ENCODE results near the gene POLR3A. TPM values are rescaled to one million over a fixed set of nuclear protein-coding genes. Genes with fewer than 3 reads are reported as not detected.

POLR3A gene
- total RNA-seq, 1 experiment from 2014 or later = 97.2 TPM

GRCh38 chr10:77969114-77969513 lies 60.2 kb downstream of the POLR3A start:
- no TSS peak for BruUV-seq (replicated peaks)
- no peaks in the 10 kb centered on the region for H3K36me3 ChIP-seq (ENCODE audit: low read depth, low read length)
- H3F3A ChIP-seq (ENCODE audit: low read length, unreplicated experiment) = peaks cover 4% of the 10 kb centered on the region
- no peak overlapping the region for H2AFZ ChIP-seq (ENCODE audit: low read length)
- H3K9ac ChIP-seq (ENCODE audit: low read length) = no peak overlapping the region
- H3K27ac ChIP-seq (ENCODE audit: low read length) = no peak overlapping the region
- H3K27me3 ChIP-seq (ENCODE audit: low read length) = no peaks in the 10 kb centered on the region
- POLR2A ChIA-PET (ENCODE audit: unreplicated experiment) = no interaction called here
- no peak for ATAC-seq
- H4K20me1 ChIP-seq (ENCODE audit: low read length) = no peaks in the 10 kb centered on the region
- CTCF ChIA-PET = interaction anchor here (1.0 kb wide), 1 partner anchor 122 kb away, joined by 3 read pairs; no protein-coding TSS in a partner anchor
- 0 out of 2 replicates have a peak, but pooled peaks cover 2% of the 10 kb centered on the region for H3K9me3 ChIP-seq (ENCODE audit: low read length)
- DNase-seq = no peak
- intact Hi-C loops (cut with micrococcal nuclease) = no loop called here
- H3K4me2 ChIP-seq (ENCODE audit: low read length) = no peak overlapping the region
- H3K4me1 ChIP-seq (ENCODE audit: insufficient read depth, low read length) = peaks cover 26% of the 10 kb centered on the region
- TF ChIP-seq EZH2phosphoT487 (IDR thresholded peaks at IDR 0.05; ENCODE audit: borderline replicate concordance, low read length) (no peak), EZH2 (IDR thresholded peaks at IDR 0.05; ENCODE audit: low read length, unreplicated experiment) (no peak), CTCF (conservative IDR thresholded peaks at IDR 0.05; ENCODE audit: low read depth, low read length) (no peak)
- no peaks in the 10 kb centered on the region for H3K79me2 ChIP-seq (ENCODE audit: low read length)
- no peaks in the 10 kb centered on the region for H3K9me2 ChIP-seq (replicated peaks; ENCODE audit: low read length)
- H3K4me3 ChIP-seq (ENCODE audit: low read length) = no peak overlapping the region

GRCh38 chr10:77967611-77968022 lies 61.7 kb downstream of the POLR3A start:
- intact Hi-C loops (cut with micrococcal nuclease) = no loop called here
- H3K4me3 ChIP-seq (ENCODE audit: low read length) = no peak overlapping the region
- no peaks in the 10 kb centered on the region for H3K27me3 ChIP-seq (ENCODE audit: low read length)
- H2AFZ ChIP-seq (ENCODE audit: low read length) = no peak overlapping the region
- H3F3A ChIP-seq (ENCODE audit: low read length, unreplicated experiment) = no peaks in the 10 kb centered on the region
- no TSS peak for BruUV-seq (replicated peaks)
- POLR2A ChIA-PET (ENCODE audit: unreplicated experiment) = no interaction called here
- H3K4me2 ChIP-seq (ENCODE audit: low read length) = no peak overlapping the region
- H4K20me1 ChIP-seq (ENCODE audit: low read length) = no peaks in the 10 kb centered on the region
- DNase-seq (no peak), ATAC-seq (no peak)
- TF ChIP-seq EZH2 (IDR thresholded peaks at IDR 0.05; ENCODE audit: low read length, unreplicated experiment) (no peak), EZH2phosphoT487 (IDR thresholded peaks at IDR 0.05; ENCODE audit: borderline replicate concordance, low read length) (no peak), CTCF (conservative IDR thresholded peaks at IDR 0.05; ENCODE audit: low read depth, low read length) (no peak)
- H3K9ac ChIP-seq (ENCODE audit: low read length) = no peak overlapping the region
- 0 out of 2 replicates have a peak, but pooled peaks cover 7% of the 10 kb centered on the region for H3K9me3 ChIP-seq (ENCODE audit: low read length)
- H3K4me1 ChIP-seq (ENCODE audit: insufficient read depth, low read length) = peaks cover 26% of the 10 kb centered on the region
- no peaks in the 10 kb centered on the region for H3K9me2 ChIP-seq (replicated peaks; ENCODE audit: low read length)
- no peak overlapping the region for H3K27ac ChIP-seq (ENCODE audit: low read length)
- CTCF ChIA-PET = no interaction called here
- no peaks in the 10 kb centered on the region for H3K79me2 ChIP-seq (ENCODE audit: low read length)
- H3K36me3 ChIP-seq (ENCODE audit: low read depth, low read length) = no peaks in the 10 kb centered on the region

GRCh38 chr10:77965294-77965693 lies 64.0 kb downstream of the POLR3A start:
- H2AFZ ChIP-seq (ENCODE audit: low read length) = peak overlapping the region; percentile 68
- intact Hi-C loops (cut with micrococcal nuclease) = loop anchor here (1.0 kb wide), 1 partner anchor 22 kb away; no protein-coding TSS in a partner anchor
- H3K79me2 ChIP-seq (ENCODE audit: low read length) = no peaks in the 10 kb centered on the region
- peak; percentile 99 for DNase-seq
- BruUV-seq (replicated peaks) = no TSS peak
- CTCF ChIA-PET = interaction anchor here (0.7 kb wide), 1 partner anchor 75 kb away, joined by 4 read pairs; no protein-coding TSS in a partner anchor
- H3K27me3 ChIP-seq (ENCODE audit: low read length) = no peaks in the 10 kb centered on the region
- TF ChIP-seq CTCF (conservative IDR thresholded peaks at IDR 0.05; ENCODE audit: low read depth, low read length) = no peak; the same call in 1 of the 2 replicates
- TF ChIP-seq EZH2 (IDR thresholded peaks at IDR 0.05; ENCODE audit: low read length, unreplicated experiment) = no peak
- TF ChIP-seq EZH2phosphoT487 (IDR thresholded peaks at IDR 0.05; ENCODE audit: borderline replicate concordance, low read length) = no peak
- no peaks in the 10 kb centered on the region for H4K20me1 ChIP-seq (ENCODE audit: low read length)
- peak; percentile 96 for ATAC-seq
- no peaks in the 10 kb centered on the region for H3K36me3 ChIP-seq (ENCODE audit: low read depth, low read length)
- peak overlapping the region; percentile 10 for H3K4me2 ChIP-seq (ENCODE audit: low read length)
- H3K9ac ChIP-seq (ENCODE audit: low read length) = peak overlapping the region; percentile 5; the same call in 1 of the 2 replicates
- H3K4me1 ChIP-seq (ENCODE audit: insufficient read depth, low read length) = peaks cover 12% of the 10 kb centered on the region
- POLR2A ChIA-PET (ENCODE audit: unreplicated experiment) = no interaction called here
- 0 out of 2 replicates have a peak, but pooled peaks cover 7% of the 10 kb centered on the region for H3K9me3 ChIP-seq (ENCODE audit: low read length)
- H3K9me2 ChIP-seq (replicated peaks; ENCODE audit: low read length) = no peaks in the 10 kb centered on the region
- H3K4me3 ChIP-seq (ENCODE audit: low read length) = no peak overlapping the region
- H3K27ac ChIP-seq (ENCODE audit: low read length) = peak overlapping the region; percentile 40
- no peaks in the 10 kb centered on the region for H3F3A ChIP-seq (ENCODE audit: low read length, unreplicated experiment)

Data from PC-3 (cell line).